GM03348 (cell line): ENCODE results near the gene SRGAP2B.
"Not testable (repeated sequence)": the region's sequence is repeated elsewhere in the genome, so short reads cannot be mapped to it uniquely, and the experiment has no call there.

ENCODE experiments used
- DNase-seq: peaks from one replicate; pipeline ENCODE4 v3.0.0; 2012; ENCODE audit warnings: low spot score

Gene SRGAP2B

GRCh38 chr1:145041519-145041918 is 53.6 kb downstream of the SRGAP2B start:
- DNase-seq, result not testable (repeated sequence)

DNA sequence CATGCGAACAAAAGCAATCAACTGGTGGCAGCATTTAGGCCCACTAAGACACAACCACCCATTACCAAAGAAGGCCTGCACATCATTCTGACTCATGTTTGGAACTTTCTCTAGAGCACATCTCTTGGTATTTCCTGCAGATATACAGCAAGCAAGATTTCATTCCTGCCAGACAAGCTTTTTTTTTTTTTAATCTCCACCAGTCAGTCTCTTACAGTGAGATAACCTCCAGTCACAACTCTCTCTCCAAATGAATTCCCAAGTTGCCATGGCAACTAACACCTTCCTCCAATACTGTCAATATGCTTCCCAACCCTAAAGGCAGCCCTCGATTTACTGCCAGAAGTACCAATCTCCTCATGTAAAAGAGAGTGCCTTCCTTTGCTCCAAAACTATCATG is 59.1 kb downstream of the SRGAP2B start:
- DNase-seq, result not testable (repeated sequence)

- DNase-seq, result not testable (repeated sequence)
Observed at GRCh38 chr1:145033523-145033922, 61.6 kb downstream of the SRGAP2B start.

- not testable (repeated sequence) for DNase-seq
Observed at GRCh38 chr1:145027251-145027650, 67.9 kb downstream of the SRGAP2B start.

GRCh38 chr1:145025286-145025685 is 69.8 kb downstream of the SRGAP2B start:
- not testable (repeated sequence) for DNase-seq

GRCh38 chr1:145022259-145022658 is 72.9 kb downstream of the SRGAP2B start:
- DNase-seq, result not testable (repeated sequence)

- DNase-seq, result not testable (repeated sequence)
Observed at GRCh38 chr1:145021749-145022148, 73.4 kb downstream of the SRGAP2B start.

GRCh38 chr1:145019709-145020108 is 75.4 kb downstream of the SRGAP2B start:
- DNase-seq, result not testable (repeated sequence)

GRCh38 chr1:145017725-145018124 is 77.4 kb downstream of the SRGAP2B start:
- DNase-seq, result not testable (repeated sequence)

DNA sequence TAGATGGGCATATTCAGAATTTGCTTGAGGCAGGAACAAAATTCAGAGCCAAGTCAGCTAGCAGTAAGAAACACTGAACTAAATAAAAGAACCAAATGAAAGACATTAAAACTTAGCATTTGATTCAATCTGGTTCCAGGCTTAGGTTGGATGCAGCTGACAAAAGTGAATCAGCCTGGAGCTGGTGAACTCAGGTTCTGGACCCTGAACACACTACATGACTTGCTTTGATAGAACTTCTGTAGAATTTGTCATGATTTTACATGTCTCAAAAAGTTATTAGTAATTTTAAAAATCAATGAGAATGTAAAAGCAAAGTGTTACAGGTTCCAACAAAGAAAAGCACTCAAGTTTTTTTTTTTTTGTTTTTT is 78.7 kb downstream of the SRGAP2B start:
- not testable (repeated sequence) for DNase-seq

- DNase-seq, result not testable (repeated sequence)
Observed at GRCh38 chr1:145015744-145016491, 79.2 kb downstream of the SRGAP2B start.

DNA sequence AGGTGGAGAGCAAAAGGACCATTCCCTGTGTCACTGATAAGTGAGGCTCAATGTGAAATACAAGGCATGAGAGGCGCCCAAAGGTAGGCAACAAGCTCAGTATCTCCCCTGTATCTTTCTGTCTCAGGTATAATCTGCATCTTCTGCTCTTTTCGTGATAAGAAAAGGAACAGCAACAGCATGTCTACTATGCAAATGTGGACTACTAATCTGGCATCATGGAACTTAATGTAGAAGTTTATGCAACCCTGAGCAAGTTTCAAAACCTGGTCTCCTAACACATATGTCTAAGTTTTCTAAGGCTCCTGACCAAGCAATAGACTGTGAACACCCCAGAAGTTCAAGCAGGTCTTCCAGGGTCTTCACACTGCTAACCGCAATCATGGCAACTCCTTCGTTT is 81.8 kb downstream of the SRGAP2B start:
- not testable (repeated sequence) for DNase-seq

DNA sequence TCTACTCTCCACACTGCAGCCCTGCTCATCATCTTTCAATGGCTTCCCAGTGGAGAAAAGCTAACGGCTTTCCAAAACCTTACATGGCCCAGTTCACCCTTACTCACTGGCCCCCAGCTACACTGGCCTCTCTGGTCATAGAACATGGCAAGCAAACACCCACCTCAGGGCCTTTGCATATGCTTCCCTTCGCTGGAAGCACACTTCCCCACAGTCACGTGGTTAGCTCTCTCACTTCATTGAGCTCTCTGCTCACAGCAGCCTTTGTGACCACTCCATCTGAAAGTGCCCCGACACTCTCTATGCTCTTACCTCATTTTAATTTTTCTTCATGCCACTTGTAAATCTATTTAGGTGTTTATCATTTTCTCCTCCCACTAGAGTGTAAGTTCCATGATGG is 83.3 kb downstream of the SRGAP2B start:
- not testable (repeated sequence) for DNase-seq

DNA sequence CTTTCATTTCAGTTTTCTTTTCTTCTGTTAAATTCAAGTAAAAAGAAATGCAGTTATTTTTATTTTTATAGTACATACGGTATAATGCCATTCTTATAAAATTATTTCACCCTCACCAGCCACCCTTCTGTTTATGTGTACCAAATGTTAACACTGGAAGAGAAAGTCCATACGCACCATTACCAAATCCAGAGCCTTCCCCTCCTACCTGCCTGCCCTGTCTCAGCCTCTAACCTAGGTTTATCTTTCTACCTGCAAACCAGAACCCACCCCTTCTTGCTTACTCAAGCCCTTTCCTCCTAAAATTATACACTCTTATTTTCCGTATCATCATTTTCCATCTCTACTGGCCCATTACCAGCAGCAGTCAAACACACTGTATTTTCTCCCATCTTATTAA is 84.5 kb downstream of the SRGAP2B start:
- not testable (repeated sequence) for DNase-seq

- DNase-seq, result not testable (repeated sequence)
Observed at GRCh38 chr1:145009928-145010327, 85.2 kb downstream of the SRGAP2B start.

DNA sequence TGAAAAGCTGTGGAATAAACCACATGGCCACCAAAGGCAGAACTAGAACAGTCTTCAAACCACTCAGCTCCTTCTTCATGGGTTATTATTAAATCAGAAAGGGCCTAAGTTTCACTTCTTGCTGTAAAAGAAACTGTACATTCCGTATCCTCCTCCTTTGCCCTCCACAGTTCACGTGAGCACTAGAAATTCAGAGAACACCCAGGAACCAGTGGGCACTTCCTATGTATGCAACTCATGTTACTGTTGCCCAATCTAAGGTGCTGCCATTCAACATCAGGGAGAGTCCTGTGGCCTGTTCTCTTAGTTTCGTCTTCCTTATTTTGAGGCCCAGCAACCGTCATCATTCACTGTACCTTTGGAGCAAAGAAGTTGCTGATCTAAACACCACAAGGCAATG is 86.7 kb downstream of the SRGAP2B start:
- DNase-seq, result not testable (repeated sequence)

GRCh38 chr1:145005142-145005541 is 90.0 kb downstream of the SRGAP2B start:
- DNase-seq, result not testable (repeated sequence)

GRCh38 chr1:145001381-145001780 is 93.7 kb downstream of the SRGAP2B start:
- not testable (repeated sequence) for DNase-seq

GRCh38 chr1:145000743-145001326 is 94.3 kb downstream of the SRGAP2B start:
- DNase-seq, result not testable (repeated sequence)

GRCh38 chr1:145000074-145000742 is 94.9 kb downstream of the SRGAP2B start:
- not testable (repeated sequence) for DNase-seq

DNA sequence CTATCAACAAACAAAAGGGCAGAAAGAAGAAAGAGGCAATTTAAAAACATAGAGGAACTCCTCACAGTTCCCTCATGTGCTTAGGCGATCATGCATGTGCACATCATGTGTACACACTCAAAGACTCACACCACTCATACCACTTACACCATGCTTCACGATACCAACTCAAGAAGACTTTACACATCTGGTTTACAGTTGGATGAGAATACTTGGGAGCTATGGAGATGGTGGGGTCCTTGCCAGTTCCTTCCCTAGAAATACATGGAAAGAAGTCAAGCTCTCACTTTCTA is 96.2 kb downstream of the SRGAP2B start:
- not testable (repeated sequence) for DNase-seq

GRCh38 chr1:144998134-144998980 is 96.8 kb downstream of the SRGAP2B start:
- not testable (repeated sequence) for DNase-seq
